Measurements from ENCODE around the gene SCN1B.
"Not testable (repeated sequence)": the region's sequence is repeated elsewhere in the genome, so short reads cannot be mapped to it uniquely, and the experiment has no call there.

Gene SCN1B

DNA sequence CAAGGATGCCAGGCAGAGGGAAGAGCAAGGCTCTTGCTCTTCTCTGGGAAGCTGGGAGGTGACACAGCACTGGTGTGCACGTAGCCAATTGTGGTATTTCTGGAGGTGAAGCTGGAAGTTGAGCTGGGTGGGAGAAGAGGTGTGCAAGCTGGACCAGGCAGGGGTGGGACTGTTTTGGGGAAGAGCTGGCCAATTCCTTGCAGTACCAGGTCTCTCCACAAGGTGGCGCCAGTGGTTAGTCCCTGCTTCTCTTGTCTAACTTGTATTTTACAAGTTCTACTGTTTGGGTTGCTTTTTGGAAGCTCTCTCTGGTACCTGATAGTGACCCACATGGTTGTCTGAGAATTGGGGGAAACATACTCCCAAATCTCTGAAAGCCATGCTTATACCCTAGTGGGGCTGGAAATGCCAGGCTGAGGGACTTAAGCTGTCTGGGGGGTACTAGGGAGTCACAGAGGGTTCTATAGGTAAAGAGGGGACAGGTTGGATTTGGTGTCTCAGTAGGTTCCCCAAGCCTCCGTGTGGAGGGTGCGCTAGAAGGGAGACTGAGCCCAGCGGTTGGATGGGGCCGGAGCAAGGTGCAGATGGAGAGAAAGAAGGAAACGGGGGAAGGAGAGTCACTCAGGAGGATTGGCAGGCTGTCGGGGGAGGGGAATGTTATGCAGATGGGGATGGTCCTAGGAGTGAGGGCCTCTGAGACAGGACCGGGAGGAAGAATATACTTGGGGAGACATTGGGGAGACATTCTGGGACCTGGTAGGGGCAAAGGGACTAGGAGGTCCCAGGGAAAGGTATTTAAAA lies 14.2 kb downstream of the SCN1B start:
- DNase-seq: peak; percentile 75
- Mint-ChIP-seq H3K9me3 (no peaks in the 10 kb centered on the region), H3K4me1 (ENCODE audit: low read depth) (peaks cover 27% of the 10 kb centered on the region), H3K36me3 (ENCODE audit: low read depth) (no peaks in the 10 kb centered on the region), H3K27me3 (peaks cover 9% of the 10 kb centered on the region), H3K27ac (no peak overlapping the region), H3K4me3 (no peak overlapping the region)

DNA sequence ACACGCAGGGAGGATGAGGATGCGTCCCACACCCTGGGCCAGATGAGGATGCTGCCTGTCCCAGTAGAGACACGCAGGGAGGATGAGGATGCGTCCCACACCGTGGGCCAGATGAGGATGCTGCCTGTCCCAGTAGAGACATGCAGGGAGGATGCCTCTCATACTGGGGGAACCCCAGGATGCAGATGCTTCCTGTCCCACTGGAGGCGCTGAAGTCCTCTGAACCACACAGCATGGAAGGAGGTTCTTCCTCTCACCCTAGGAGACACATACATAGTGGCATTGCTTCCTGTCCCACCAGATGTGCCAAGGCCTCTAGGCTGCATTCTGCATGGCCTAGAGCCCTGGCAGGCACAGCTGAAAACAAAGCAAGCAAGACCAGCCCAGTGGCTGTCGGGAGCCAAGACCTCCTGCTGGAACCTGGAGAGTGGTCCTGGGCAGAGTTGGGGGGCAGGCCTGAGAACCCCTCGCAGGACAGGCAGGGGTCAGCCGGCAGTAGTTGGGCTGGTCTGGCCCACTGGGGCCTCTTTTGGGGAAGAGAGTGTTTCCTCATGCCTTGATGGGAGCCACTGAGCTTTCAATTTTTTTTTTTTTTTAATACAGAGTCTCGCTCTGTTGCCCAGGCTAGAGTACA lies 15.5 kb downstream of the SCN1B start:
- peaks cover 2% of the 10 kb centered on the region for H3K27me3 Mint-ChIP-seq

DNA sequence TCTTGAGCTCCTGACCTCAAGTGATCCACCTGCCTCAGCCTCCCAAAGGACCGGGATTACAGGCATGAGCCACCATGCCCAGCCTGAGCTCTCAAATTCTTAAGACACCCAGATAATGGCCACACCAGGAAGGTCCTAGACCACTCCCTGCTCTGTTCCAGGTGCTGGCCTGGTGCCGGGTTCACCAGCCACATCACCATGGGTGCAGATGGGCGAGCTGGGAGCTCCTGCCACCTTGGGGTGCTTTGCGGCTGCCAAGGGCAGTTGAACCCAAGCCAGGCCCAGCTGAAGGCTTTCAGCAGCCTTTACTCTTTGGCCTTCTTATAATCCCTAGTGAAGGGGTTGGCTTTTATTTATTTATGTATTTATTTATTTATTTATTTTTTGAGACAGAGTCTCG lies 16.2 kb downstream of the SCN1B start:
- H3K4me1 Mint-ChIP-seq (ENCODE audit: low read depth): peaks cover 15% of the 10 kb centered on the region
- H3K4me3 Mint-ChIP-seq: no peak overlapping the region
- H3K9me3 Mint-ChIP-seq: no peaks in the 10 kb centered on the region
- no peaks in the 10 kb centered on the region for H3K36me3 Mint-ChIP-seq (ENCODE audit: low read depth)
- H3K27ac Mint-ChIP-seq: no peak overlapping the region
- DNase-seq: no peak
- no peaks in the 10 kb centered on the region for H3K27me3 Mint-ChIP-seq

More for the DNA sequence above, 15.5 kb downstream of the SCN1B start:
- Mint-ChIP-seq H3K4me3 (no peak overlapping the region), H3K36me3 (ENCODE audit: low read depth) (no peaks in the 10 kb centered on the region), H3K27ac (no peak overlapping the region), H3K9me3 (no peaks in the 10 kb centered on the region), H3K4me1 (ENCODE audit: low read depth) (peaks cover 20% of the 10 kb centered on the region)
- DNase-seq: peak; percentile 52

DNA sequence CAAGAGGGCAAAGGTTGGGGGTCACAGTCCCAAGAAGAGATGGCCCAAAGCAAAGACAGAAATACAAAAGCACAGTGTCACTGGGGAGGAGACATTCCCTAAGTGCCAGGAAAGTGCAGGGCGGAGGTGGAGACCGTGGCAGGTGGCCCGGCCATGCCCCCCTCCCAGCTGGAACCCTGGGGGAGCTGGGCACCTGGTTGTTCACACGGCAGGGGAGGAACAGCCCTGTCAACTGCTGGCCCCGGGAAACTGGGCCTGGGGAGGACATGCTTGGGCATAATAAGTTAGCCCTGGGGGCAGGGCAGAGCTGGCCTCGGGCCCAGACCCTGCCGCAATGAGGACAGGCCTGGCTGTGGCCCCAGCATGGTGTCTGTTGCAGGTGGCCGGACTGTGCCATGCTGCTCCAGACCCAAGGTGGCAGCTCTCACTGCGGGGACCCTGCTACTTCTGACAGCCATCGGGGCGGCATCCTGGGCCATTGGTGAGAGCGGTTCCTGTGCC lies 18.7 kb downstream of the SCN1B start:
- H3K27ac Mint-ChIP-seq: no peak overlapping the region
- no peaks in the 10 kb centered on the region for H3K27me3 Mint-ChIP-seq
- no peaks in the 10 kb centered on the region for H3K36me3 Mint-ChIP-seq (ENCODE audit: low read depth)

DNA sequence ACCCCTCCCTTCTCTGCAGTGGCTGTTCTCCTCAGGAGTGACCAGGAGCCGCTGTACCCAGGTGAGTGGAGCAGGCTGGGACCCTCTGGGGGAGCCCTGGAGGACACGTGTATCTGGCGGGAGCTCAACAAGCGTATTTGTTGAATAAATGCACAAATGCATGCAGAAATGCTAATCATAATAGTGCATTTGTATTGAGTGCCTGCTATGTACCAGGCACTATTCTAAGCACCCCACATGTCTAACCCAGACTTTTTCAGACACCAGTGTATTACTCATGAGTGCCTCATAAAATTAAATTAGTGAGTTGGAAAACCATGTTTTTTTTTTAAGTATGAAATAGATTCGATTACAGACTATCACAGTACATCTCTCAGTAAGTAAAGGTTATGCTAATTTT lies 19.2 kb downstream of the SCN1B start:
- no peaks in the 10 kb centered on the region for H3K27me3 Mint-ChIP-seq
- no peak overlapping the region for H3K4me3 Mint-ChIP-seq
- no peak for DNase-seq
- peaks cover 10% of the 10 kb centered on the region for H3K4me1 Mint-ChIP-seq (ENCODE audit: low read depth)
- H3K9me3 Mint-ChIP-seq: no peaks in the 10 kb centered on the region
- H3K27ac Mint-ChIP-seq: no peak overlapping the region
- no peaks in the 10 kb centered on the region for H3K36me3 Mint-ChIP-seq (ENCODE audit: low read depth)

More for the DNA sequence above, 18.7 kb downstream of the SCN1B start:
- Mint-ChIP-seq H3K4me1 (ENCODE audit: low read depth) (peaks cover 12% of the 10 kb centered on the region), H3K4me3 (no peak overlapping the region), H3K9me3 (no peaks in the 10 kb centered on the region)
- DNase-seq: no peak

DNA sequence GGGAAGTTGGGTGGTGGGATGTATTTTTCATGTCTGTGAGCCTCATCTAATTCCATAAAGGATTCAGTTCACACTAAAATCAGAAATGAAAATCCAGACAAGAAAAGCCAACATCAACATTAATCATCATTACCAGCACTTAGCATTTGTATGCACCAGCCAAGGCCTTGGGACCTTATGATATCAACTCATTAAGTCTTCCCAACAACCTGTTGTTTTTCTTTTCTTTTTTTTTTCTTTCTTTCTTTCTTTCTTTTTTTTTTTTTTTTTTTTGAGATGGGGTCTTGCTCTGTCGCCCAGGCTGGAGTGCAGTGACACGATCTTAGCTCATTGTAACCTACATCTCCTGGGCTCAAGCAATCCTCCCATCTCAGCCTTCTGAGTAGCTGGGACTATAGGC lies 20.4 kb downstream of the SCN1B start:
- H3K27me3 Mint-ChIP-seq; H3K9me3 Mint-ChIP-seq; H3K4me1 Mint-ChIP-seq (ENCODE audit: low read depth); DNase-seq; H3K27ac Mint-ChIP-seq; H3K36me3 Mint-ChIP-seq (ENCODE audit: low read depth); H3K4me3 Mint-ChIP-seq: not testable (repeated sequence)

DNA sequence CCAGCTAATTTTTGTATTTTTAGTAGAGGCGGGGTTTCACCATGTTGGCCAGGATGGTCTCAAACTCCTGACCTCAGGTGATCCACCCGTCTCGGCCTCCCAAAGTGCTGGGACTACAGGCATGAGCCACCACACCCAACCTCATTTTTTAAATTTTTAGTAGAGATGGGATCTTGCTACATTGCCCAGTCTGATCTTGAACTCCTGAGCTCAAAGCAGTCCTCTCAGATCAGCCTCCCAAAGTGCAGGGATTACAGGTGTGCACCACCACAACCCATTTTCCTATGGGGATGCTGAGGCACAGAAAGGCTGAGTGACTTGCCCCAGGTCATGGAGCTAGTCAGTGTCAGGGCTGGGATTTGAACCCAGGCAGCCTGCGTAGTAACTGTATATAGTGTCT lies 21.0 kb downstream of the SCN1B start:
- not testable (repeated sequence) for H3K27ac Mint-ChIP-seq; H3K9me3 Mint-ChIP-seq; H3K4me3 Mint-ChIP-seq; H3K4me1 Mint-ChIP-seq (ENCODE audit: low read depth); H3K27me3 Mint-ChIP-seq; H3K36me3 Mint-ChIP-seq (ENCODE audit: low read depth); DNase-seq

DNA sequence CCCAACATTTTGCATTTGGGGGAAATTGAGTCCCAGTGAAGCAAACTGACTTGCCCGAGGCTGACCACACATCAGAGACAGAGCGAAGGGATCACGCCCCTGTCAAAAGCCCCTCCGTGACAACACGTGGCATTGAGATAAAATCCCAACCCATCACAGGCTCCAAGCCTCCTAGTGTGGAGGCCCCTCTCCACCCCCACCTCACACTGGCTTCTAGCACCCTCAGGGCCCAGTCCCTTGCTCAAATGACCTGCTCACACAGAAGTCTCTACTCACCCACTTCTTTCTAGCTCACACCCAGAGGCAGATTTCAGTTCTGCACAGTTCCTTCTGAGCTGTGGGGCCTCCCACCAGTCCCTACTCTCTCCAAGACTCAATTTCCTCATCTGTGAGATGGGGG lies 21.5 kb downstream of the SCN1B start:
- no peaks in the 10 kb centered on the region for H3K9me3 Mint-ChIP-seq
- DNase-seq: no peak
- H3K4me1 Mint-ChIP-seq (ENCODE audit: low read depth): no peaks in the 10 kb centered on the region
- no peak overlapping the region for H3K4me3 Mint-ChIP-seq
- no peaks in the 10 kb centered on the region for H3K27me3 Mint-ChIP-seq
- no peak overlapping the region for H3K27ac Mint-ChIP-seq
- no peaks in the 10 kb centered on the region for H3K36me3 Mint-ChIP-seq (ENCODE audit: low read depth)

DNA sequence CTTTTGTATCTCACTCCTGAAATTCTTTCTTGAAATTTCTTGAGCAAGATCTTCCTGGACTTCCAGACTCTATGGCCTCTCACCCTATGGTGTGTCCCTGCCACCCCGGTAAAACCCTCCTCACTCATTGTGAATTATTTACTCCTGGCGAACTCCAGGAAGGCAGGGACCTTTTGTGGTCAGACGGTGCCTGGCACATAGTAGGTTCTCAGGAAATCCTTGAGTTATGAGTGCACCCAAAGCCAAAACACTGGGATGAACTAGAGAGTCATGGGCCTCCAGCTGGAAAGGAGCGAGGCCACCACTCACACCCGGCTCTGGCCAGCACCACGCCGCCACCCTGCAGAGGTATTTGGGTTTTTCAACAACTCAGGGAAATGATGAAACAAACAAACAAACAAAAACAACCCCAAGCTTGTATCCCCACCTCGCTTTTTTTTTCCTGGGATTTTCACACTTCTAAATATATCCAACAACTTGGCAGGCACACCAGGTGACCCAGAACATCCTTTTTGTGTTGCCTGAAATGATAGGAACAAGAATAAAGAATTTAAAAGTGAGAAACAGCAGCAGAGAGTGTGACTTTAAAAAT lies 22.4 kb downstream of the SCN1B start:
- H3K4me1 Mint-ChIP-seq (ENCODE audit: low read depth): no peaks in the 10 kb centered on the region
- no peak for DNase-seq
- no peaks in the 10 kb centered on the region for H3K36me3 Mint-ChIP-seq (ENCODE audit: low read depth)
- no peaks in the 10 kb centered on the region for H3K9me3 Mint-ChIP-seq
- H3K27ac Mint-ChIP-seq: no peak overlapping the region
- H3K4me3 Mint-ChIP-seq: no peak overlapping the region
- no peaks in the 10 kb centered on the region for H3K27me3 Mint-ChIP-seq

DNA sequence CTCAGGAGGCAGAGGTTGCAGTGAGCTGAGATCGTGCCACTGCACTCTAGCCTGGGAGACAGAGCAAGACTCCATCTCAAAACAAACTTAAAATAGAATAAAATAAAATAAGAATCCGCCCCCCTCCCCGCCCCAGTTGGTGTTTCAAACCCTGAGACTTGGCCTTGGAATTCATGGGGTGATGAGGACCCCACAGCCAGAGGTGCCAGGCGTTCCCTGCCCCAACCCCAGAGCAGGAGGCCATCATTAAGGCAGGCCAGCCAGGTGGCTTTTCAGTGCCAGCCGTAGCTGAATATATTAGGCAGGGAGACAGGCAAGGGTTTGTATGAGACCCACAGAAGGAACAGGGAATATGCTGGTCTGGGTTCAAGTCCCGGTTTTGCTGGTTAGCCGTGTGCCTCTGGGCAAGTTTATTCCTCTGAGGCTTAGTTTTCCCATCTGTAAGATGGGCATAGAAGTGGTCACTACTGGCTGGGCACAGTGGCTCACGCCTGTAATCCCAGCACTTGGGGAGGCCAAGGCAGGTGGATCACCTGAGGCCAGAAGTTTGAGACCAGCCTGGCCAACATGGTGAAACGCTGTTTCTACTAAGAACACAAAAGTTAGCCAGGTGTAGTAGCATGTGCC lies 23.5 kb downstream of the SCN1B start:
- H3K27ac Mint-ChIP-seq: no peak overlapping the region
- H3K9me3 Mint-ChIP-seq: no peaks in the 10 kb centered on the region
- no peak for DNase-seq
- H3K27me3 Mint-ChIP-seq: no peaks in the 10 kb centered on the region
- H3K36me3 Mint-ChIP-seq (ENCODE audit: low read depth): no peaks in the 10 kb centered on the region
- H3K4me1 Mint-ChIP-seq (ENCODE audit: low read depth): no peaks in the 10 kb centered on the region
- H3K4me3 Mint-ChIP-seq: no peak overlapping the region

DNA sequence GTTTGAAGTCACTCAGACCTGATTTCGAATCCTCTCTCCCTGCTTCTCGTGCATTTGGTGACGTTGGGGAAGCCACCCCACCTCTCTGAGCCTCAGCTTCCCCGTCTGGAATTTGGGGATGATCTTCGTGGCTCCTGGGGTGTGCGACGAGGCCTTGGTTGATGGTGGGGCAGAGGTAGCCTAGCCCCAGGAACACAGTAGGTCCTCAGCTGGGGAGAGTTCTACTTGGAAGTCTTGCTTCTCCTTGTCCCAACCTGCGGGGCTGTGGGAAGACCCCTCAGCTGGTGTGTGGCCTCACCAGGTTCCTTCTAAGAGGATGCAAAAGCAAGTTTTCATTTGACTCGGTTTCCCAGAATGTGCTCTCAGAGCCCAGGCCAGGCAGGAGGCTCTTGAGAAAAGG lies 24.4 kb downstream of the SCN1B start:
- no peaks in the 10 kb centered on the region for H3K9me3 Mint-ChIP-seq
- no peak overlapping the region for H3K27ac Mint-ChIP-seq
- H3K4me3 Mint-ChIP-seq: no peak overlapping the region
- H3K4me1 Mint-ChIP-seq (ENCODE audit: low read depth): no peaks in the 10 kb centered on the region
- no peaks in the 10 kb centered on the region for H3K27me3 Mint-ChIP-seq
- no peaks in the 10 kb centered on the region for H3K36me3 Mint-ChIP-seq (ENCODE audit: low read depth)
- no peak for DNase-seq

DNA sequence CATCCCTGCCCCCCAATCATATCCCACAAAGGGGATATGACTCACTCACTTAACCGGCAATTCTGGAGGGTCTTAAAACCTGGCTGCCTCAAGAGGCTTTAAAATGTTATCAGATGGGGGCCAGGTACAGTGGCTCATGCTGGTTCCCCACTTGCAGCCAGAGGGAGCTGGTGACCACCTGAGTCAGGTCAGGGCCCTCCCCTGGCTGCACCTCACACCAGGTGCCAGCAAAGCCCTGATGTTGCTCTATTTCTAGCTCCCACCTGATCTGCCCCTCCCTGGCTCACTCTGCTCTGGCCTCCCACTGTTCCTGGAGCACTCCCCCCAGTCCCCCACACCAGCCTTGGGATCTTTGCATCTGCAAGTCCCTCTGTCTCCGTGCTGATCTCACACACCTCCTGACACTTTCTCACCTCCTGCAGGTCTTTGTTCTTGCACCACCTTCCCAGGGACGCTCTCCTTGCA lies 25.5 kb downstream of the SCN1B start:
- Mint-ChIP-seq H3K27me3 (no peaks in the 10 kb centered on the region), H3K9me3 (no peaks in the 10 kb centered on the region), H3K27ac (no peak overlapping the region), H3K36me3 (ENCODE audit: low read depth) (no peaks in the 10 kb centered on the region), H3K4me3 (no peak overlapping the region), H3K4me1 (ENCODE audit: low read depth) (no peaks in the 10 kb centered on the region)
- no peak for DNase-seq

DNA sequence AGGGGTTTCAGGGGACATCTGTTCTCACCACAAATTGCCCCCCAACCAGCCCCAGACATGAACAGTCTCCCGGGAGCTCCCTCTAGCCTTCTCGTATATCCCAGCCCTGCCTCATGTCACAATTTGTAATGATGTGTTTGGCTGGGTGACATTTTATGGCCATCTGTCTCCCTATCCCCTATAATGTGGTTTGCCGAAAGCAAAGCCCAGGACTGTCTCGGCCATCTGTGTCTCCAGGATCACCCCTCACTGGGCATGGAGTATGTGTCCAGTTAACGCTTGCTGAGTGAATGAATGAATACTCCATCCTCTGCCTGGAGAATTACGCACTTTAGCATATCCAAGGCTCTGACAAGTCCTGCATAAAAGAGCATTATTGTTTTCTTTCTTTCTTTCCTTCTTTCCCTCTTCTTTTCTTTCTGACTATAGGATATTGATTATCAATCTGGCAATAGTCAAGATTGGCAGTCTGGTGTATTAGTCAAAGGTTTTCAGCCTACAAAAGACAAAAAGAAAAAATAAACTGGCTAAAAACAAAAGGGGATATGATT lies 26.3 kb downstream of the SCN1B start:
- no peaks in the 10 kb centered on the region for H3K4me1 Mint-ChIP-seq (ENCODE audit: low read depth)
- no peak overlapping the region for H3K27ac Mint-ChIP-seq

DNA sequence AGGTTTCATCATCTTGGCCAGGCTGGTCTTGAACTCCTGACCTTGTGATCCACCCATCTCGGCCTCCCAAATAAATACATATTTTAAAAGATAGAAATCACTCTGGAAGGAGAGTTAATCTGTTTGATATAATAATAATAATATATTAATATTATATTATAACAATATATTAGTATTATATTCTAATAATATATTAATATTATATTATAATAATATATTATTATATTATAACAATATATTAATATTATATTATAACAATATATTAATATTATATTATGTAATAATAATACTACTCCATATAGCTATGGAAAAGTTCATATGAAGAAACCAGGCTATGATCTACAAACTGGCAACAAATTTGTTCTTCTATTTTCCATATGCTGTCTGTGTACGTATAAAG lies 28.1 kb downstream of the SCN1B start:
- Mint-ChIP-seq H3K9me3 (no peaks in the 10 kb centered on the region), H3K27ac (no peak overlapping the region), H3K27me3 (no peaks in the 10 kb centered on the region), H3K4me1 (ENCODE audit: low read depth) (peaks cover 1% of the 10 kb centered on the region), H3K4me3 (no peak overlapping the region), H3K36me3 (ENCODE audit: low read depth) (no peaks in the 10 kb centered on the region)
- no peak for DNase-seq

More for the DNA sequence above, 26.3 kb downstream of the SCN1B start:
- H3K27me3 Mint-ChIP-seq: no peaks in the 10 kb centered on the region
- H3K4me3 Mint-ChIP-seq: no peak overlapping the region
- H3K9me3 Mint-ChIP-seq: no peaks in the 10 kb centered on the region
- no peaks in the 10 kb centered on the region for H3K36me3 Mint-ChIP-seq (ENCODE audit: low read depth)
- no peak for DNase-seq
